ENCODE data around the gene ALPK1.

DNA sequence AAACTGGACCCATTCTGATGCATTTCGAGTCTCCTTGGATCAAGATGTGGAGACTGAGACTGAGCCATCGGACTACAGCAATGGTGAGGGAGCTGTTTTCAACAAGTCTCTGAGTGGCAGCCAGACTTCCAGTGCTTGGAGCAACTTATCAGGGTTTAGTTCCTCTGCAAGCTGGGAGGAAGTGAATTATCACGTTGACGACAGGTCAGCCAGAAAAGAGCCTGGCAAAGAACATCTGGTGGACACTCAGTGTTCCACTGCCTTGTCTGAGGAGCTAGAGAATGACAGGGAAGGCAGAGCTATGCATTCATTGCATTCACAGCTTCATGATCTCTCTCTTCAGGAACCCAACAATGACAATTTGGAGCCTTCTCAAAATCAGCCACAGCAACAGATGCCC is 134.0 kb downstream of the ALPK1 start:
- TF ChIP-seq POLR2A (IDR thresholded peaks at IDR 0.05; ENCODE audit: low read length) (no peak), BHLHE40 (IDR thresholded peaks at IDR 0.05; ENCODE audit: low read depth, low read length) (no peak), JUNB (IDR thresholded peaks at IDR 0.05) (no peak)
- TF ChIP-seq, protein P1, sequence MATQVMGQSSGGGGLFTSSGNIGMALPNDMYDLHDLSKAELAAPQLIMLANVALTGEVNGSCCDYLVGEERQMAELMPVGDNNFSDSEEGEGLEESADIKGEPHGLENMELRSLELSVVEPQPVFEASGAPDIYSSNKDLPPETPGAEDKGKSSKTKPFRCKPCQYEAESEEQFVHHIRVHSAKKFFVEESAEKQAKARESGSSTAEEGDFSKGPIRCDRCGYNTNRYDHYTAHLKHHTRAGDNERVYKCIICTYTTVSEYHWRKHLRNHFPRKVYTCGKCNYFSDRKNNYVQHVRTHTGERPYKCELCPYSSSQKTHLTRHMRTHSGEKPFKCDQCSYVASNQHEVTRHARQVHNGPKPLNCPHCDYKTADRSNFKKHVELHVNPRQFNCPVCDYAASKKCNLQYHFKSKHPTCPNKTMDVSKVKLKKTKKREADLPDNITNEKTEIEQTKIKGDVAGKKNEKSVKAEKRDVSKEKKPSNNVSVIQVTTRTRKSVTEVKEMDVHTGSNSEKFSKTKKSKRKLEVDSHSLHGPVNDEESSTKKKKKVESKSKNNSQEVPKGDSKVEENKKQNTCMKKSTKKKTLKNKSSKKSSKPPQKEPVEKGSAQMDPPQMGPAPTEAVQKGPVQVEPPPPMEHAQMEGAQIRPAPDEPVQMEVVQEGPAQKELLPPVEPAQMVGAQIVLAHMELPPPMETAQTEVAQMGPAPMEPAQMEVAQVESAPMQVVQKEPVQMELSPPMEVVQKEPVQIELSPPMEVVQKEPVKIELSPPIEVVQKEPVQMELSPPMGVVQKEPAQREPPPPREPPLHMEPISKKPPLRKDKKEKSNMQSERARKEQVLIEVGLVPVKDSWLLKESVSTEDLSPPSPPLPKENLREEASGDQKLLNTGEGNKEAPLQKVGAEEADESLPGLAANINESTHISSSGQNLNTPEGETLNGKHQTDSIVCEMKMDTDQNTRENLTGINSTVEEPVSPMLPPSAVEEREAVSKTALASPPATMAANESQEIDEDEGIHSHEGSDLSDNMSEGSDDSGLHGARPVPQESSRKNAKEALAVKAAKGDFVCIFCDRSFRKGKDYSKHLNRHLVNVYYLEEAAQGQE (IDR thresholded peaks at IDR 0.05): no peak

Measured in A549 (cell line).